DMS 273 (cell line): ENCODE results near the gene PTPRCAP.
"Not testable (repeated sequence)": the region's sequence is repeated elsewhere in the genome, so short reads cannot be mapped to it uniquely, and the experiment has no call there.

Source experiments
- DNase-seq: peaks from one replicate; lab custom pipeline; 2025; ENCODE audit not compliant: unreplicated experiment; lab: John Stamatoyannopoulos, UW

Gene PTPRCAP

DNA sequence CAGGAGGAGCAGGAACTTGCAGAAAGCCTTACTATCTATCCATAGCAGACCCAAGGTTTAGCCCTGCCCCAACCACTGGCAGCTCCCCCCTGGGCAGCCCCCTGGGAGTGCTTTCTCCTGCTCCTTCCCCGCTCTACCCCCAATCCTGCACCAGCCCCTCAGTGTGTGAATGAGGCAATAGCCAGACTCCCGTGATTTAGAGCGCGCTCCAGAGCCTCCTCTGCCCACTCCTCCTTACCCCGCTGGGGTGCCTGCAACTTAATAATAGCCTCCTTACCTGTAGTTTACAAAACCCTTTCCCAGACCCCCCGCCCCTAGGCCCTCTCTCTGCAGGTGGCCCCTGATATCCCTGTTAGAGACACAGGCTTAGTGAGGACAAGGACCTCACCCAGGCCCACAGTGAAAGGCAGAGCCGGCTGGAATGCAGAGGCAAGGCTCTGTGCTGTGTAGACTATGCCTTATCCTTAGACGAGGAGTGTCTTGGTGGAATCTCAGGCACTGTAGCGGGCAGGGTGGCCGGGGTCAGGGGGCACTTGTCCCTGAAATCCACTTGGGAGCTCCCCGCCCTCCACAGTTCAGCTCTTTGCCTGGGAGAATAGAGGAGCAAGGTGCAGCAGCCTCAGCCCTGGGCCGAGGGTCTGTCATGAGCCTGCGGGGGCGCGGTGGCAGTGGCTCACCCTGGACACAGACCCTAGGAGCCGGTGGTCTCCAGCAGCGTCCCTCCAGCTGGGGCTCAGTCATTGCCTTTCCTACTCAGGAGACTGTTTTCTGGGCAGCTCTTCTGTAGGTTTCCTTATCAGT lies 26.3 kb downstream of the PTPRCAP start:
- no peak for DNase-seq

DNA sequence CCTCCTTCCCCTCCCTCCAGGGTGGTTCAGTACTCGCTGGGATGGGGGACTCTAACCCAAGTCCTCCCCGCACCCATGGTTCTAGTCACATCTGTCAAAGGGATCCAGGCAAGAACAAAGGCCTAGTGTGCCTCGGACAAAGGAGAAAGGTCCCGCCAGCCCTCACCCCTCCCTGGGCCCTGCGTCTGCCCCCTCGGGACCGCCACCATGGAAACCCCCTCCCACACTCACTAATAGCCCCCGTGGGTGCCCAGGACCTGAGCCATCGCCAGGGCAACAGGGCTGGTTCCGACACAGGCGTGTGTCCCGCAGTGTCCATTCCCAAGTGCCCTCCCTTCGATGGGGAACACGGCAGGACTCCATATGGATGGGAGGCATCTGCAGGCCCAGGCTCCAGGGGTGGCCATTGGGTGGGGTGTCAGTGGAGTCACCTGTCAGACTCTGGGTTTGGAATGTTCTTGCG lies 27.1 kb downstream of the PTPRCAP start:
- DNase-seq = no peak

DNA sequence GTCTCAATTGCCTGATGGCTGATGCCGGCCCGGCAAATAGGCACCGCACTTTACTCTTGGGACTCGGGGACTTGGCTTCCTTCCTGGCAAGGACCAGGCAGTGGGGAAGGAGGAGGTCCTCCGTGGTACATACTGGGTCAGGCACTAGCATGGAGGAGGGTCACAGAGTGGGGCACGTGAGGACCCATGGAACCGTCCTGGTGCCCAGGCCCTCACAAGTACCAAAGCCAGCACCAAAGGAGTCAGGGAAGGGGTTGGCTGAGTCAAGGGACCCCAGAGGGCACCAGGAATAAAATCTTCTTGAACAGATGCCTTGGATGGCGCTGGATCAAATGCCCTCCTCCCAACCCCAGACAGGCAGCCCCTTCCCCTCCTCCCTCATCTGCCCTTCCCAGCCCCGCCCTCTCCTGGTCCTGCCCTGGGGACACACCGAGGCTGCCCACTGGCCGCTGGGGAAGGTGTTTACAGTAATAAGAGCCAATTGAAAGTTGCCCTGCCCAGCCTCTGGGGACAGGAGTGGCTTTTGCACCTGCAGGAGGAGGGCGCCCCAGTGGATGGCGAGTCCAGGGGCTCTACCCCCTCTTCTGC lies 27.6 kb downstream of the PTPRCAP start:
- DNase-seq = peak; percentile 36

DNA sequence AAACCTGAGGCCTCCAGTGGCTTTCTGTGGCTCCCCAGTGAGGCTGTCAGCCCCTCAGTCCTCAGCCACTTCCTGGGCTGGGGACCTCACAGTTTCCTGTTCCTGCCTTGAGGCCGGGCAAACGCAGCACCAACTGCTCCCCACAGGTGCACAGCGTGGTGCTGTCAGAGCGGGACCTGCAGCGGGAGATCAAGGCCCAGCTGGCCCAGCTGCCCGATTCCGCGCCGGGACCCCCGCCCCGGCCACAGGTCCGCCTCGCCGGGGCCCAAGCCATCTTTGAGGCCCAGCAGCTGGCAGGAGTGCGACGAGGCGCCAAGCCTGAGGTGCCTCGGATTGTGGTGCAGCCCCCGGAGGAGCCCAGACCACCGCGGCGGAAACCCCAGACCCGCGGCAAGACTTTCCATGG lies 28.2 kb downstream of the PTPRCAP start:
- no peak for DNase-seq

DNA sequence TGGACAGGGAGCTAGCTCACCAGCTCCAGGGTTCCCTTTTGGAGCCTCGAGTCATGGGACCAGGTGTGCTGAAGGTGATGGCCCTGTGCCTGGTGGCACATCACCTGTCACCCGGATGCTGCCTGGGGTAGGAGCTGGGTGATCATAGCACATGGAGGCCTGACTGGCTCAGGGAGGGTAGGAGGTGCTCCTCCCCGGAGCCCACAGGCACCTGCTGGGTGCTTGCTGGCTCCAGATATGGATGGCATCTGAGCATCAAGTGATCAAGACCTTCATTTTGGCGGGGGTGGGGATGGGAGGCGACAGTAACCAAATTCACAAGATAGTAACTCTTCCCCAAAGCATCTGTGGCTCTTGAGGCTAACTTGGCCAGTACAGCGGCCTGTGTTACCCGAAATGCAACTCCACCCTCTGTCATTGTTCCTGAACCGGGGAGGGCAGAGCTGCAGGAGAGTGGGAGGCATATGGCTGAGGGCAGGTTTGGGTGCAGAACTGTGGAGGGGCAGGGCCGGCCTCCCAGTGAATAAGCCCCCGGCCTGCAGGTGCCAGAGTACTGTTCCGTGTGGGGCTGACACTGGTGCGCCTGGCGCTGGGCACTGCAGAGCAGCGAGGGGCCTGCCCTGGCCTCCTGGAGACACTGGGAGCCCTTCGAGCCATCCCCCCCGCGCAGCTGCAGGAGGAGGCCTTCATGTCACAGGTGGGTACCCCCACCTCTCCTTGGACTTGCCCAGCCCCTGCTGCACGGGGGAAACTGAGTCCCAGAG lies 28.9 kb downstream of the PTPRCAP start:
- no peak for DNase-seq

DNA sequence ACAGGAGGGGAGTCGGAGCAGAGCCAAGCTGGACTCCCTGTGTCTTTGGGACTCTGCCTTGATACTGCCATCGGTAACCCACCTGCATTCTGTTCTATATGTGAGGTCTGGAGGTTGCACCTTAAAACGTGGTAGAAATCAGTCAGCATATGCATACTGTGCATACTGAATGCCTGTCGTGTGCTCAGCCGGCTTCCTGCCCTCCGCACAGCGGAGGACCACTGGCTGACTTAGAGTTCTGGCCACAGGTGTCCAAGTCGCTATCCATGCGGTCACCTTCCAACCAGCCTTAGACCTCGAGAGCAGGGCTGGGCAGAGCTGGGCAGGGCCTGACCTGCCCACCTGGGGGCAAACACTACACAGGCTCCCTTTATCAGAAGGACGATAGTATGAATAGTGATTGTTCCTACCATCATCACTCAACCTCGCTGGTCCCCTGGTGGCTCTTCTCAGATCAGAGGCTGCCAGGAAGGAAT lies 29.8 kb downstream of the PTPRCAP start:
- DNase-seq = no peak

DNA sequence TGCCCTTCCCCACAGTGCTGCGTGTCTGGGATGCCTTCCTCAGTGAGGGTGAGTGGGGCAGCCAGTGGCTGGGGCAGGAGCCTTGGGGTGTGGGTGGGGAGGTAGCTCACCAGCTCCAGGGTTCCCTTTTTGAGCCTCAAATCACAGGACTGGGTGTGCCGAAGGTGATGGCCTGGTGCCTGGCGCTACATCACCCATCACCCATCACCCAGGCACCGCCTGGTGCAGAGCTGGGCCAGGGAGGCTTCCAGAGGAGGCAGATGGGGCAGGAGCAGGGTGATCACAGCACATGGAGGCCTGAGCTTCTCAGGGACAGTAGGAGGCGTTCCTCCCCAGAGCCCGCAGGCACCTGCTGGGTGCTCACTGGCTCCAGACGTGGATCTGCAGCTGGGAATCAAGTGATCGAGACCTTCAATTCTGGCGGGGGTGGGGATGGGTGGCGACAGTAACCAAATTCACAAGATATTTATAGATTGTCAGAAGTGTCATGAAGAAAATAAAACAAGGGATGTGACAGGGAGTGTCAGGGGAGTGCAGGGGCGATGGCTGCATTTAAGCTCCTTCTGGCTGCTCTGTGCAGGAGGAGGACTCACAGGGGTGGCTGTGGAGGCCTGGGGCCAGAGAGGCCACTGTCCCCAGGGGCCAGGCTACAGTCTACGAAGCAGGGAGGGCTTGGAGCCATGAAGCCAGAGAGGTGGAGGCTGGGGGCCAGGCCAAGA lies 30.4 kb downstream of the PTPRCAP start:
- peak; percentile 24 for DNase-seq

DNA sequence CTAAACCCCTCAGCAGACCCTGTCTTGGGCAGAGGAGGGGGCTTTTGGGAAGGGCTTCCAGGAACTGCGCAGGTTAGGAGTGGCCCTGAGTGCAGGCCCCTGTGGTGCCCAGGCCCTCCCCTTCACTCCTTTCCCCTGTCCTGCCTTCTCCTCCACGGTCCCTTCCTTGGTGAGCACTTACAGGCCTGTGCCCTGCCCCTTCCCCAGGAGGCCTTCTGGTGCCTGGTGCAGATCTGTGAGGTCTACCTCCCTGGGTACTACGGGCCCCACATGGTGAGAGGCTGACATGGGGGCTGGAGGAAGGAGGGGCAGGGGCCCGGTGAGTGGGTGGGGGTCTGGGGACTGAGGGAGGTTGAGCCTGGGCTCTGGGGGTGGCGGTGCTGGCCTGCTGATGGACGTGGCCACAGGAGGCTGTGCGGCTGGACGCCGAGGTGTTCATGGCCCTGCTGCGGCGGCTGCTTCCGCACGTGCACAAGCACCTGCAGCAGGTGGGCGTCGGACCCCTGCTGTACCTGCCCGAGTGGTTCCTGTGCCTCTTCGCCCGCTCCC lies 31.0 kb downstream of the PTPRCAP start:
- no peak for DNase-seq

DNA sequence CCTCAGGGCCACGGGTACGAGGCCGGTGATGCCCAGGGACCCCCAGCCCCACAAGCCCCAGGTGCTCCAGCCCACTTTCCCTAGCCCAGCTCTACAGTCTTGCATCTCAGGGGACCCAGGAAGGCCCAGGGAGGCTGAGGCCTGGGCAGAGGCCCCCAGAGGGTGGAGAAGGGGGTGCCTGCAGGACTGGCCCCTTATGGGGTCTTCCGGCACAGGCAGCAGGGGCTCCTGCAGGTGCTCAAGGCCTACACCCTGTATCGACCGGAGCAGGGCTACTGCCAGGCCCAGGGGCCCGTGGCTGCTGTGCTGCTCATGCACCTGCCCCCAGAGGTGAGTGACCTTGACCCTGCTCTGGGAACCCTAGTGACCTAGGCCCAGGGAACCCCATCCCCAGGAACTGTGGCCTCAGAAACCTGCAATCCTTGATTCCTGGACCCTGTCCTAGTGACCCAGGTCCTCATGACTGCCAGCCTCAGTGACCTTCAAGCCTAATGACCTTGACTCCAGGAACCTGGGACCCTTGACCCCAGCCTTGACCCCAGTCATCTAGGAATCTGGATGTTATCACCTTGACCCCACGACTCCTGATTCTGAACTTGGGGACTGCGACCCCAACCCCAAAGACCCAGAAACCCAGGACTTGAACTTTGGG lies 31.7 kb downstream of the PTPRCAP start:
- no peak for DNase-seq

DNA sequence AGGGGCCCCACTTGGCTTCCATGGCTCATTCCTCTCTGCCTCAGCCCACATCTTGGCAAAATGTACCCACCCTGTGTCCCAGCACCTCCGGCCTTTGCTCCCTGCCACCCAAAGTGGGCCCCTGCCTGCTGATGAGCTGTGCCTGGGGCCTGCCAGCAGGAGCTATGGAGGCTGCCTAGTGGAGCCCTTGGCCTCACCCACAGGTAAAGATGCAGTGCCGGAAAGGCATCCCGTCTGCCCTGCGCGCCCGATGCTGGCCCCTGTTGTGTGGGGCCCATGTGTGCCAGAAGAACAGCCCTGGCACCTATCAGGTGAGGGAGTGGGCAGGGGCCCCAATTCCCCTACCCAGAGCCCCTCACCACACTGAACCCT lies 32.3 kb downstream of the PTPRCAP start:
- DNase-seq = no peak

DNA sequence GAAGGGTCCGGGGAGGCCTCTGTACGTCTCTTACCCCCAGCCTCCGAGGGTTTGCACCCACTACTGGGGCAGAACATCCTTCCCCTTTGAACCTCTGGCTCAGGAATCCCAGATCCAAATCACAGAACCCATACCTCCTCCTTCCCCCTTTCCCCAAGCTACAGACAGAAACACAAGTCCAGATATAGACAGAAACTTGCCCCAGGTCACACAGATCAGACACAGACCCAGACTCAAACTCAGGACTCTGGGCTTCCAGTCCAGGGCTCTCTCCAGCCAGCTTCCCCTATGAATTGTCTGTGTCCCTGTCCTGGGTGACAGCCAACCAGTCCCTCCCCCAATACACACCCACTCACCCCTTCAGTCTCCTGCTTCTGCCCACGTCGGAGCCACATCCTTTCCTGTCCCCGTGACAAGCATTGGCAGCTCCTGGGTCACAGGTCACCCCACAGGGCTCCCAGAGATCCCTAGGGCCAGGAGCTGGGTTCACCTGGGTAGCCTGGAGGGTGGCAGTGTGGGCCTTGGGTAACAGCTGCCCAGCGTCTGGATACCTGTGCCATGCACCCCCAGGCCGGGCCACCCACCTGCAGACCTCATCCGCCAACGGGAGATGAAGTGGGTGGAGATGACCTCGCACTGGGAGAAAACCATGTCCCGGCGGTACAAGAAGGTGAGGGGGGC lies 32.8 kb downstream of the PTPRCAP start:
- DNase-seq = no peak

DNA sequence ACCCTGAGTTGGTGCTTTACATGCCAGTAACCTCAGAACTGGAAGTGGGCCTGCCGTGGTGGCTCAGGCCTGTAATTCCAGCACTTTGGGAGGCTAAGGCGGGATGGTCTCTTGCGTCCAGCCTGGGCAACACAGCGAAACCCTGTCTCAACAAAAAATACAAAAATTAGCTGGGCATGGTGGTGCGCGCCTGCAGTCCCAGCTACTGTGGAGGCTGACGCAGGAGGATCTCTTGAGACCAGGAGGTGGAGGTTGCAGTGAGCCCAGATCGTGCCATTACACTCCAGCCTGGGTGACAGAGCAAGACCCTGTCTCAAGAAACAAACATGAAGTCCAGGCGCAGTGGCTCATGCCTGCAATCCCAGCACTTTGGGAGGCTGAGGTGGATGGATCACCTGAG lies 34.4 kb downstream of the PTPRCAP start:
- DNase-seq = not testable (repeated sequence)

DNA sequence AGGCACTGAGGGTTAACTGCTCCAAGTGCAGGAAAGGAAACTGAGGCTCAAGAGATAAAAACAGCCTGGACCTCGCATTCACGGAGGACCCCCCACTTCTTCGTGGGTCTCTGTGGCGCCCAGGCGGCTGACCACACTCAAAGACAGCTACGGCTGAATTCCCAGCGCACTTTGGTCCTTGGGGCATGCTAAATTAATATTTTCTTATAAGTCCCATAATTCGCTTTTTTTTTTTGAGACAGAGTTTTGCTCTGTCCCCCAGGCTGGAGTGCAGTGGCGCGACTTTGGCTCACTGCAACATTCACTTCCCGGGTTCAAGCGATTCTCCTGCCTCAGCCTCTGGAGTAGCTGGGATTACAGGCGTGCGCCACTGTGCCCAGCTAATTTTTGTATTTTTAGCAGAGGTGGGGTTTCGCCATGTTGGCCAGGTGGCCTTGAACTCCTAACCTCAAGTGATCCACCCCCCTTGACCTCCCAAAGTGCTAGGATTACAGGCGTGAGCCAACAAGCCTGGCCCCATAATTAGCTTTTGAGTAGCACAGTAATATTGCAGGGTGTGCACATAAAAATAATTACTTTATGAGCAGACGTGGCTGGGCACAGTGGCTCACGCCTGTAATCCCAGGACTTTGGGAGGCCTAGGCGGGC lies 35.2 kb downstream of the PTPRCAP start:
- DNase-seq = not testable (repeated sequence)

DNA sequence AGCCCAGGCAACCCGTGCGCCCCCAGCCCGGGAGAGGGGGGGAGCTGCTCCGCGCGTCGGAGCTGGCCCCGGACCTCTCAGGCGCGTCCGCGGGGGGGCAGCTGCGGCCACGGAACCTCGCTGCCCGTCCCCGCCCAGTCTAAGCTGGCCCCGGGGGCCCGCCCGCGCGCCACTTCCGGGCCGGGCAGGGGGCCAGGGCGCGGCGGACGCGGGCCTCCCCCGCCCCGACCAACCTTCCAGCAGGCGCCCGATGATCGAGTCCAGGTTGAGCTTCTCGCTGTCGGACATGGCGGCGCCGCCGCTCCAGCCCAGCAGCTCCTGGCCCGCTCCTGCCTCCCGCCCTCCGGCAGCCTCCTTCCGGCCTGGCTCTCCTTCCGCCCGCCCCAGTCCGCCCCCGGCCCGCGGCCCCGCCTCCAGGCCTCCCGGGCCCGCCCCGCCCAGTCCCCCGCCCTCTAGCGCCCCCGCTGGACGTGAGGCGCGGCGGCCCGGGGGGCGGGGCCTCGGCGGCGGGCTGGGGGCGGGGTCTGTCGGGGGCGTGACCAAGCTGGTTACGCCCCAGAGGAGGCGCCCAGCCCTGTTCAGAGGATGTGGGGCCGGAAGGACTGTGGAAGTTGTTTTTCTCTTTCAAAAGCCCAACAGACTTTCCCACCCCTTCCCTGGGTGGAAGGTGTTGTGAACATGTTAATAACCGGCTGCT lies 35.8 kb downstream of the PTPRCAP start, which contains the start of gene PPP1CA:
Gene PPP1CA, minus strand, starts transcription at position 364 of the 697 bp plus-strand sequence. Its CDS starts 76 bp downstream, at position 288.
- DNase-seq = peak; percentile 91

DNA sequence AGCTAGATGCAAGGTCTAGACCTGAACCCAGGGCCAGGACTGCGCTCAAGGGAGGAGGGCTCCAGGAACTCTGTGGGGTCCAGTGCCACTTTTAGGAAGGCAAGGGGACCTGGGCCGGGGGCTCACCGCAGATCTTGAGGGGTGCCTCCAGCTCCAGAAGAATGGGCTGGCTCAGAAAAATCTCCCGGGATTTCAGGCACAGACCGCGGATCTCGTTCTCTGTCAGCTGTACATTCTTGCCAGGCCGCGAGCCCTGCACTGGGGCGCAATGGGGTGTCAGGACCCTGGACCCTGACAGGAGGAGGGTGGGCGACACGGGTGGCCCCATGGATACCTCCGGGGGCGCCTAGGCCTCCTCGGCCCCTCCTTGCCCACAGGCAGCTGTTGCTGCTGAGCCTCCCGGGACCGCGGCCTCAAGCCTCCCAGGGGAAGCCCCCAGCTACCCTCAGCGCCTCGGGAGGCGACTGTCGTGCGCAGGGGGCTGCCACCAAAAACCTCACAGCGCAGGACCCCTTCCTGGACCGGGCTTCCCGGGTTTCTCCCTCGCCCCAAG lies 36.5 kb downstream of the PTPRCAP start:
- DNase-seq = peak; percentile 31

DNA sequence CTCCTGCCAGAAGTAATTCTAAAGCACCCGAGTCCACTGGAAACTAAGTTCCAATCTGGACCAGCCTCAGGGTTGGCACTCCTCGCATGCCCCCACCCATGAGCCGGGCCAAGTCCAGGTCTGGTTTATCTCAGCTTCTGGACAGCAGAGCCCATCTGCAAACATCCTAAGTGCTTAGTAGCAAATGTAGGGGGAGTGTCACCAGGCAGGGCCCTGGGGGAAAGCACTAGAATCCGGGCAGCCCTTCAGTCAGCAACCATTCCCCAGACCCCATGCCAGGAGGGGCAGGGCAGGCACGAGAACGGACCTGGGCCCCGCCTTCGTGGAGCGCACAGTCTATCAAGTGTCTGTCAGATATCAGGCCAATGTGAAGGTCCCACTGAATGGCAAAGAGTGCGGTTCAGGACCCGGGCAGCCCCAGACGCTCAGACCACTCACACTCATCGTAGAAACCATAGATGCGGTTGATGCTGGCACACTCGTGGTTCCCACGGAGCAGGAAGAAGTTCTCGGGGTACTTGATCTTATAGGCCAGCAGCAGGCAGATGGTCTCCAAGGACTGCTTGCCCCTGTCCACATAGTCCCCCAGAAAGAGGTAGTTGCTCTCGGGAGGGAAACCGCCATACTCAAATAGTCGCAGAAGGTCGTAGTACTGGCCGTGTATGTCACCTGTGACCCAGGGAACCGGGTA lies 37.1 kb downstream of the PTPRCAP start:
- DNase-seq = no peak

DNA sequence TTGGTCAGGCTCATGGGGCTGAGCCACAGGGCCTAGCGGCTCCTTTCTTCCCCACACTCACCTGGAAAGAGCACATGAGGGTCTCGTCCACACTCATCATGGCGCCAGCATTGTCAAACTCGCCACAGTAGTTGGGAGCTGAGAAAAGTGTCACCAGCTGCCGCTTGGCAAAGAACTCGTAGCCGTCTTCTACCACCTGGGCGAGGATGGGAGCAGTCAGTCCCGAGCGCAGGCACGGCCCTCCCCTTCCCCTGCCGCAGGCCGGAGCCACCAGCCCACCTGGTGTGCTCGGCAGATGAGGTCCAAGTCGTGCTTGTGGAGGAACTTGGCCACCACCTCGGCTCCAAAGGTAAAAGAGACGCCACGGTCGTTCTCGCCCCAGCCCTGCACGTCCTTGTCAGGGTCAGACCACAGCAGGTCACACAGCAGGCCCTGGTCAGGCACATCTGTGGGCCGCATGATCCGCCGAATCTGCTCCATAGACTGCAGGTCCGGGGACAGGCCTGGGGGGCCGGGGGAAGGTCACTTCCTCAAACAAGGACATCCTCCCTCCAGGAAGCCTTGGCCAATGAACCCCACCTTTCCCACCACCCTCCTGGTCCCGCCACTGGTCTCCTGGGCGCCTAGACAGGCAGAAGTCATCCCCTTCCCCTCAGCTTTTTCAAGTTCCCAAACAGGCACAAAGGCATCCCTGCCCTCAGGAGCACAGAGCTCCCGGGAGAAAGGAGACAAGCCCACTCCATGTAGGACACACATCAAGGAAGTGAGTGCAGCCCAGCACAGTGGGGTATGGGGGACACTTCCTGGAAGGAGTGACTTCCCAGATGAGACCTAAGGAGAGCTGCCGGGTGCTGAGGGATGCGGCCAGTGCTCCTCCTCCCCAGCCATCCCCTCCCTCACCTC lies 38.6 kb downstream of the PTPRCAP start:
- DNase-seq = no peak
